ENCODE results near the gene MBOAT7. TPM values are rescaled to one million over a fixed set of nuclear protein-coding genes. Genes with fewer than 3 reads are reported as not detected.
A peak's percentile ranks its signal among the peaks of the same experiment; 100 is the strongest.

Gene MBOAT7
- polyA plus RNA-seq, 1 experiment = 45.1 TPM

GRCh38 chr19:54159352-54160181, 29.8 kb downstream of the MBOAT7 start, which contains the start of gene LENG1:
TSS of gene LENG1 (minus strand) at chr19:54159721. CDS start at chr19:54159695, 26 bp downstream.
- POLR2A ChIA-PET = interaction anchor here (0.9 to 2.5 kb wide), 9 partner anchors 9 to 289 kb away, joined by 3 to 16 read pairs (median 5); partner anchors contain the start of genes CNOT3, LENG8, MBOAT7 and PRPF31
- peak; percentile 31 for TF ChIP-seq CTCF (IDR thresholded peaks at IDR 0.05; ENCODE audit: low read depth, low read length)
- H3K27ac ChIP-seq (ENCODE audit: low read depth, low read length) = peak within 1 kb of the TSS; percentile 97
- CTCF ChIA-PET = interaction anchor here (0.7 to 1.7 kb wide), 4 partner anchors 10 to 29 kb away, joined by 3 to 6 read pairs (median 4); partner anchors contain the start of genes CNOT3 and TMC4
- H3K27me3 ChIP-seq (ENCODE audit: control insufficient read depth, insufficient read depth, low read length) = no peaks in the 10 kb centered on the region
- DNase-seq (ENCODE audit: low read depth, low spot score) = peak; percentile 100
- H3K9me3 ChIP-seq (ENCODE audit: control insufficient read depth, insufficient read depth, low read length) = peaks cover 11% of the 10 kb centered on the region; the same call in 1 of the 2 replicates
- H3K4me3 ChIP-seq (ENCODE audit: low read depth, low read length) = peak within 1 kb of the TSS; percentile 97

GRCh38 chr19:54158812-54159351, 30.5 kb downstream of the MBOAT7 start:
- ChIA-PET CTCF (interaction anchor here (1.5 to 1.7 kb wide), 2 partner anchors 15 to 21 kb away, joined by 4 to 6 read pairs; partner anchors contain the start of genes CNOT3 and TMC4), POLR2A (interaction anchor here (0.6 to 2.5 kb wide), 9 partner anchors 9 to 1101 kb away, joined by 3 to 16 read pairs (median 3); partner anchors contain the start of genes CNOT3, LENG8, MYADM and PRPF31)
- H3K27me3 ChIP-seq (ENCODE audit: control insufficient read depth, insufficient read depth, low read length) = no peaks in the 10 kb centered on the region
- peak overlapping the region; percentile 97 for H3K4me3 ChIP-seq (ENCODE audit: low read depth, low read length)
- peaks cover 7% of the 10 kb centered on the region; the same call in 1 of the 2 replicates for H3K9me3 ChIP-seq (ENCODE audit: control insufficient read depth, insufficient read depth, low read length)
- DNase-seq (ENCODE audit: low read depth, low spot score) = no peak
- no peak for TF ChIP-seq CTCF (IDR thresholded peaks at IDR 0.05; ENCODE audit: low read depth, low read length)
- H3K27ac ChIP-seq (ENCODE audit: low read depth, low read length) = peak overlapping the region; percentile 68

GRCh38 chr19:54156953-54157352, 32.4 kb downstream of the MBOAT7 start:
- CTCF ChIA-PET = no interaction called here
- POLR2A ChIA-PET = interaction anchor here (0.8 to 0.9 kb wide), 2 partner anchors 34 to 42 kb away, joined by 3 read pairs; partner anchors contain the start of gene TSEN34
- no peak for DNase-seq (ENCODE audit: low read depth, low spot score)
- peak overlapping the region; percentile 21 for H3K27ac ChIP-seq (ENCODE audit: low read depth, low read length)
- no peaks in the 10 kb centered on the region for H3K9me3 ChIP-seq (ENCODE audit: control insufficient read depth, insufficient read depth, low read length)
- no peak overlapping the region for H3K4me3 ChIP-seq (ENCODE audit: low read depth, low read length)
- TF ChIP-seq CTCF (IDR thresholded peaks at IDR 0.05; ENCODE audit: low read depth, low read length) = no peak
- H3K27me3 ChIP-seq (ENCODE audit: control insufficient read depth, insufficient read depth, low read length) = no peaks in the 10 kb centered on the region

GRCh38 chr19:54156490-54156889, 32.9 kb downstream of the MBOAT7 start:
- no peaks in the 10 kb centered on the region for H3K27me3 ChIP-seq (ENCODE audit: control insufficient read depth, insufficient read depth, low read length)
- CTCF ChIA-PET = no interaction called here
- no peak overlapping the region for H3K27ac ChIP-seq (ENCODE audit: low read depth, low read length)
- no peak for DNase-seq (ENCODE audit: low read depth, low spot score)
- no peak for TF ChIP-seq CTCF (IDR thresholded peaks at IDR 0.05; ENCODE audit: low read depth, low read length)
- POLR2A ChIA-PET = interaction anchor here (0.8 to 0.9 kb wide), 2 partner anchors 19 to 34 kb away, joined by 3 to 4 read pairs; partner anchors contain the start of genes CNOT3 and TSEN34
- no peak overlapping the region for H3K4me3 ChIP-seq (ENCODE audit: low read depth, low read length)
- no peaks in the 10 kb centered on the region for H3K9me3 ChIP-seq (ENCODE audit: control insufficient read depth, insufficient read depth, low read length)

All from AG04450 (cell line).